Measurements from ENCODE around the gene CADPS. TPM values are rescaled to one million over a fixed set of nuclear protein-coding genes. Genes with fewer than 3 reads are reported as not detected.

CADPS gene
- total RNA-seq, 4 donors from 2014 or later: 1.0 to 8.1 (median 2.0) TPM

DNA sequence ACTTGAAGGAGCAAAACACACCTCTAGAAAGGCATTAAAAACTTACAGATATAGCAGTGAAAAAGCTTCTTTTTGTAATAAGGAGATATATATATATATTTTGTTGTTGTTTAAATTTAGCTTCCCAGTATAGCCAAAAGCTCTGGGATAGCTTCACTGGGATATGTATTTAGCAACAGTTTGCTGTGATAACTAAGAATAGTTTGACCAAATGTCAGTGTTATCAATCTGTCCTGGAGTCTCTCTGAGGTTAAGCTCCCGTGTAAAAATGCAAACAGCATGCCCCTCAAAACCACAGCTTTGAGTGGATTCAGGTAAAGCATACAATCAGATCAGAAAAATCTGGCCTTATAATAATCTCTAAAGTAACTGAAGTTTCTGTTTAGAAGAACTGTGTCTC is 2.9 kb downstream of the CADPS start:
- TF ChIP-seq POLR2A (IDR thresholded peaks at IDR 0.05; ENCODE audit: low read depth): no peak
- Histone ChIP-seq H3K27ac (replicated peaks in 1 of 4) (no peak overlapping the region), H3K4me1 (peaks cover 6 to 23% (median 21%) of the 10 kb centered on the region in 4 donors), H3K9me3 (peaks cover 0 to 10% (median 4%) of the 10 kb centered on the region in 4 donors), H3K27me3 (peaks cover 0 to 36% (median 22%) of the 10 kb centered on the region in 4 donors), H3K4me3 (no peak overlapping the region), H3K36me3 (no peaks in the 10 kb centered on the region)
- intact Hi-C loops (cut with DNase I): no loop called here
- no peak for DNase-seq (ENCODE audit: extremely low spot score)
- 40% methylated on average over 1 of the region's 1 CpG for WGBS

DNA sequence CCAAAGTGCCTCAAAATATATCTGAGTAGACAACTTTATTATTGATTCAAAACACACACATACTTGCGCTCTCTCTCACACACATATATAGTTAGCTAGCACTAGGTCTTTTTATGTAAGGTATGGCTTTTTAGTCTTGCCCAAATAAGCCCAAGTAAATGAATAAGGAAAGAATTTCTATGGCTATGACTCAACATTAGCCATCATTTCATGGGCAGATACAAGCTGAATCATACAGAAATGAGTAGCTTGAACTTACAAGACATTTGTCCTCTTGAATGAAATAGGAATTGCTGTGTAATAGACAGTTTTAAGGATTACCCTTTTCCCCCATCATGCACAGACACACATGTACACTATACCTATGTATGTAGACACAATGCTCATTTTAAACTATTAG is 4.9 kb downstream of the CADPS start:
- Histone ChIP-seq H3K4me1 (peaks cover 0 to 19% (median 17%) of the 10 kb centered on the region in 4 donors), H3K36me3 (no peaks in the 10 kb centered on the region), H3K27ac (replicated peaks in 1 of 4) (no peak overlapping the region), H3K4me3 (no peak overlapping the region), H3K9me3 (no peaks in the 10 kb centered on the region), H3K27me3 (peaks cover 0 to 17% (median 13%) of the 10 kb centered on the region in 4 donors)
- 83% methylated on average over 1 of the region's 1 CpG for WGBS
- intact Hi-C loops (cut with DNase I): no loop called here
- TF ChIP-seq POLR2AphosphoS5 (IDR thresholded peaks at IDR 0.05): no peak
- TF ChIP-seq POLR2A (IDR thresholded peaks at IDR 0.05; ENCODE audit: low read depth): no peak
- no peak for TF ChIP-seq EP300 (IDR thresholded peaks at IDR 0.05)
- TF ChIP-seq, protein P1, sequence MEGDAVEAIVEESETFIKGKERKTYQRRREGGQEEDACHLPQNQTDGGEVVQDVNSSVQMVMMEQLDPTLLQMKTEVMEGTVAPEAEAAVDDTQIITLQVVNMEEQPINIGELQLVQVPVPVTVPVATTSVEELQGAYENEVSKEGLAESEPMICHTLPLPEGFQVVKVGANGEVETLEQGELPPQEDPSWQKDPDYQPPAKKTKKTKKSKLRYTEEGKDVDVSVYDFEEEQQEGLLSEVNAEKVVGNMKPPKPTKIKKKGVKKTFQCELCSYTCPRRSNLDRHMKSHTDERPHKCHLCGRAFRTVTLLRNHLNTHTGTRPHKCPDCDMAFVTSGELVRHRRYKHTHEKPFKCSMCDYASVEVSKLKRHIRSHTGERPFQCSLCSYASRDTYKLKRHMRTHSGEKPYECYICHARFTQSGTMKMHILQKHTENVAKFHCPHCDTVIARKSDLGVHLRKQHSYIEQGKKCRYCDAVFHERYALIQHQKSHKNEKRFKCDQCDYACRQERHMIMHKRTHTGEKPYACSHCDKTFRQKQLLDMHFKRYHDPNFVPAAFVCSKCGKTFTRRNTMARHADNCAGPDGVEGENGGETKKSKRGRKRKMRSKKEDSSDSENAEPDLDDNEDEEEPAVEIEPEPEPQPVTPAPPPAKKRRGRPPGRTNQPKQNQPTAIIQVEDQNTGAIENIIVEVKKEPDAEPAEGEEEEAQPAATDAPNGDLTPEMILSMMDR (IDR thresholded peaks at IDR 0.05): no peak
- DNase-seq (ENCODE audit: extremely low spot score): no peak

DNA sequence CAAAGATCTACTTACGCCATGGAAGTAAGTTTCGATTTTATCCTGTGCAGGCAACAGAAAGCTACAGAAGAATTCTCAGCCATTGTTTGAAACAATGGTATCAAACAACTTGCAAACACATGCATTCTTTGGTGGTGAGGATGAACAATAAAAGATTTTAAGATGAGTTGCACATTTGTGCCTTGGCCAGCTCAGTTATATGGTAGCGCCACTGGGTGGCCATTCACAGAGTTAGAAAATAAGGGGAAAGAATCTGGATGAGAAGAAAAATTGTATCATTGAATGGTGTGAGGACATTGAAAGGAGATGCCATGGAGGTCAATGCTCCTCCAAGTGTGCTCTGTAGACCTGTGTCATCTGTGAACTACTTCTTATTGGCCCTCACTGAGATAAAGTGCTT is 11.6 kb downstream of the CADPS start:
- Histone ChIP-seq H3K4me1 (no peaks in the 10 kb centered on the region), H3K9me3 (no peaks in the 10 kb centered on the region), H3K27me3 (no peaks in the 10 kb centered on the region), H3K36me3 (no peaks in the 10 kb centered on the region), H3K4me3 (no peak overlapping the region), H3K27ac (replicated peaks in 1 of 4) (no peak overlapping the region)
- WGBS: 90% methylated on average over 3 of the region's 3 CpGs
- DNase-seq (ENCODE audit: extremely low spot score): no peak
- TF ChIP-seq POLR2AphosphoS5 (IDR thresholded peaks at IDR 0.05) (no peak), POLR2A (IDR thresholded peaks at IDR 0.05; ENCODE audit: low read depth) (no peak), EP300 (IDR thresholded peaks at IDR 0.05) (no peak)
- TF ChIP-seq, protein P1 (IDR thresholded peaks at IDR 0.05): no peak
- intact Hi-C loops (cut with DNase I): no loop called here

DNA sequence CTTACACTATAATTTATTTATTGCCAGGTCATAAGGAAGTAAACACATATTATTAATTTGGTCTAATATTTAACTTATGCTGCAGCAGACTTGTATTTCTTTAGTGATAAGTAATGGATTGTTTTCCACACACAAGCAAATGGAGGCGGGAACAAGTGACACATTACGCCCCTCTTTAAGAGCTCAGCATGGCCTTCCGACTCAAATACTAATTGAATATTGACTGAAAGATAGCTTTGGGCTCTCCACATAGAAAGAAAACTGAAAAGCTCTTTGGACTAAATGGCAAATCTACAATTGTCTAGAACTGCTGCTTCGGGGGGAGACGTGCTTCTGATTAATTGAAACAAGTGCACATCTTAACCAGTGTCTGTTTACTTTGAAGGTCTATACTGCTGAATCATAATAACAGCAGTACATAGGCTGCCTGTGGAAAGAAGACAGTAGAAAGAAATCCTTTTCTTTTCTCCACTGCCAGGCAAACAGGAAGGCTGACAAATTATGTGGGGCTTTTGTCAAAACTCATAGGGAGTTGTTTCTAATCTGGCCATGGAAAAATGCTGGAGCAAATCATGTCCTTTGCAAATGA is 15.9 kb downstream of the CADPS start:
- intact Hi-C loops (cut with DNase I): no loop called here
- TF ChIP-seq, protein P1 (IDR thresholded peaks at IDR 0.05): no peak
- no peak for TF ChIP-seq POLR2A (IDR thresholded peaks at IDR 0.05; ENCODE audit: low read depth)
- no peak for TF ChIP-seq EP300 (IDR thresholded peaks at IDR 0.05)
- TF ChIP-seq POLR2AphosphoS5 (IDR thresholded peaks at IDR 0.05): no peak

DNA sequence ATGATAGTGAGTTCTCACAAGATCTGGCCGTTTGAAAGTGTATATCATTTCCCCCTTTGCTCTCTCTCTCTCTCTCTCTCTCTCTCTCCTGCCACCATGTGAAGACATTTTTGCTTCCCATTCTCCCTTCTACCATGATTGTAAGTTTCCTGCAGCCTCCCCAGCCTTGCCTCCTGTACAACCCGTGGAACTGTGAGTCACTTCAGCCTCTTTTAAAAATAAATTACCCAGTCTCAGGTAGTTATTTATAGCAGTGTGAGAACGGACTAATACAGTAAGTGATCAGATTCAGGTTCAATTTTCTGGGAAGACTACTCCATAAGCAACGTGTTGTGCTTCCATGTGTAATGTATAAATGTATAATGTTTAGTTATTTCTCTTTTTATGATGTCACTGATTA is 29.2 kb downstream of the CADPS start:
- DNase-seq (ENCODE audit: extremely low spot score): no peak
- H3K9me3 ChIP-seq: no peaks in the 10 kb centered on the region
- H3K36me3 ChIP-seq: no peaks in the 10 kb centered on the region
- no peak overlapping the region for H3K4me3 ChIP-seq
- no peaks in the 10 kb centered on the region for H3K4me1 ChIP-seq
- H3K27me3 ChIP-seq: no peaks in the 10 kb centered on the region
- no peak for TF ChIP-seq POLR2A (IDR thresholded peaks at IDR 0.05; ENCODE audit: low read depth)
- intact Hi-C loops (cut with DNase I): no loop called here
- no peak overlapping the region for H3K27ac ChIP-seq (replicated peaks in 1 of 4)
- 58% methylated on average over 4 of the region's 4 CpGs for WGBS

More for the DNA sequence above, 15.9 kb downstream of the CADPS start:
- no peak for DNase-seq (ENCODE audit: extremely low spot score)
- H3K36me3 ChIP-seq: no peaks in the 10 kb centered on the region
- H3K9me3 ChIP-seq: no peaks in the 10 kb centered on the region
- WGBS: 67% methylated on average over 5 of the region's 5 CpGs
- H3K4me3 ChIP-seq: no peak overlapping the region
- H3K4me1 ChIP-seq: peaks cover 0 to under 1% (median 0%) of the 10 kb centered on the region in 4 donors
- no peak overlapping the region for H3K27ac ChIP-seq (replicated peaks in 1 of 4)
- H3K27me3 ChIP-seq: no peaks in the 10 kb centered on the region

DNA sequence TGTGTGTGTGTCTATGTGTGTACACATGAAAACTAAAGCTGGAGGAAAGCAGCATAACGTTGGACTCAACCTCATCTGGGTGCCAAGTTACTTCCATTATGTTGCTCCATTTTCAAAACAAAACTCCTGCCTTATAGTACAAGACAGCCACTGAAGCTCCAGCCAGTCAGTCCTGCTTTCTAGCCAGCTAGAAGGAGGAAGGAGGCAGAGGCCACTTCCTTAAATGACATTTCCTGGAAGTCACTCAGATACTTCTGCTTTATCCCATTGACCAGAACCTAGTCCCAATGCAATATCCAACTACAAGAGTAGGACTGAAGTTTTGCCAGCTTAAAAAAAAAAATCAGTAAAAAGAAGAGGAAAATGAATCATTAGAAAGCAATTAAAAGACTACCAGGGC is 31.7 kb downstream of the CADPS start:
- H3K4me1 ChIP-seq: no peaks in the 10 kb centered on the region
- H3K4me3 ChIP-seq: no peak overlapping the region
- no peak overlapping the region for H3K27ac ChIP-seq (replicated peaks in 1 of 4)
- no peaks in the 10 kb centered on the region for H3K36me3 ChIP-seq
- intact Hi-C loops (cut with DNase I): no loop called here
- no peaks in the 10 kb centered on the region for H3K9me3 ChIP-seq
- H3K27me3 ChIP-seq: no peaks in the 10 kb centered on the region
- no peak for TF ChIP-seq POLR2A (IDR thresholded peaks at IDR 0.05; ENCODE audit: low read depth)
- no peak for TF ChIP-seq EP300 (IDR thresholded peaks at IDR 0.05)
- TF ChIP-seq, protein P1 (IDR thresholded peaks at IDR 0.05): no peak
- no peak for TF ChIP-seq POLR2AphosphoS5 (IDR thresholded peaks at IDR 0.05)
- no peak for DNase-seq (ENCODE audit: extremely low spot score)
- WGBS: 30% methylated on average over 1 of the region's 1 CpG
